Measurements from ENCODE around the gene GTF2IRD2. TPM values are rescaled to one million over a fixed set of nuclear protein-coding genes. Genes with fewer than 3 reads are reported as not detected.
"Not testable (repeated sequence)": the region's sequence is repeated elsewhere in the genome, so short reads cannot be mapped to it uniquely, and the experiment has no call there.

GTF2IRD2 gene
- total and polyA plus RNA-seq, 12 donors, result 8.8 to 30.9 (median 19.4) TPM

- H3K4me3 ChIP-seq; H3K9me3 ChIP-seq (replicated peaks in 1 of 3); intact Hi-C loops (cut with DNase I); H3K27ac ChIP-seq; H3K27me3 ChIP-seq; H3K36me3 ChIP-seq (replicated peaks in 1 of 2); H3K4me1 ChIP-seq (replicated peaks in 1 of 2): not testable (repeated sequence)
- peak; percentile 96 to 98 (median 97) for DNase-seq
- WGBS, 4 donors, result 1% methylated on average over 12 to 29 of the region's 82 CpGs; no CpG with 5 or more reads in 2 of the 4 donors
Observed at GRCh38 chr7:74788369-74789150, 62.8 kb downstream of the GTF2IRD2 start.

- H3K4me3 ChIP-seq; H3K27me3 ChIP-seq; intact Hi-C loops (cut with DNase I); H3K36me3 ChIP-seq (replicated peaks in 1 of 2); H3K9me3 ChIP-seq (replicated peaks in 1 of 3); H3K27ac ChIP-seq; H3K4me1 ChIP-seq (replicated peaks in 1 of 2): not testable (repeated sequence)
- WGBS, 4 donors, result 48 to 73% (median 70%) methylated on average over 2 to 5 of the region's 5 CpGs; no CpG with 5 or more reads in 1 of the 4 donors
- peak in 1 of 7 donors; percentile 9 for DNase-seq
Observed at GRCh38 chr7:74783595-74783994, 67.8 kb downstream of the GTF2IRD2 start.

GRCh38 chr7:74781746-74782145 lies 69.7 kb downstream of the GTF2IRD2 start:
- WGBS, 4 donors, result 81 to 100% (median 85%) methylated on average over 1 to 3 of the region's 6 CpGs; no CpG with 5 or more reads in 1 of the 4 donors
- H3K36me3 ChIP-seq (replicated peaks in 1 of 2); intact Hi-C loops (cut with DNase I); H3K4me3 ChIP-seq; H3K4me1 ChIP-seq (replicated peaks in 1 of 2); H3K27ac ChIP-seq; H3K27me3 ChIP-seq; DNase-seq; H3K9me3 ChIP-seq (replicated peaks in 1 of 3): not testable (repeated sequence)

- intact Hi-C loops (cut with DNase I); H3K4me1 ChIP-seq (replicated peaks in 1 of 2); H3K27ac ChIP-seq; H3K9me3 ChIP-seq (replicated peaks in 1 of 3); H3K36me3 ChIP-seq (replicated peaks in 1 of 2); H3K4me3 ChIP-seq; H3K27me3 ChIP-seq; DNase-seq: not testable (repeated sequence)
- 80 to 84% methylated on average over 10 to 13 of the region's 17 CpGs; no CpG with 5 or more reads in 2 of the 4 donors for WGBS, 4 donors
Observed at GRCh38 chr7:74779053-74779452, 72.4 kb downstream of the GTF2IRD2 start.

DNA sequence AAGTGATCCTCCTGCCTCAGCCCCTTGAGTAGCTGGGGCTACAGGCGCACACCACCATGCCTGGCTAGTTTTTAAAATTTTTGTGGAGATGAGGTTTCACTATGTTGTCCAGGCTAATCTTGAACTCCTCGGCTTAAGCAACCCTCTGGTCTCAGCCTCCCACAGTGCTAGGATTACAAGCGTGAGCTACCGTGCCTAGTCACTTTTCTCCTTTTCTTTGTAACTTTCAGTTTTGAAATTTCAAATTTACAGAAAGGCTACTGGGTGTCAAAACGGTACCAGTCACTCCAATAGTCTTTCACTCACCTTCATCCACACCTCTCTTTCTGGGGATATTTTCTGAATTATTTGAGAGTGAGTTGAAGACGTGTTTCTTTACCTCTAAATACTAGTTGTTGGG lies 76.3 kb downstream of the GTF2IRD2 start:
- DNase-seq; H3K4me3 ChIP-seq; H3K4me1 ChIP-seq (replicated peaks in 1 of 2); intact Hi-C loops (cut with DNase I); H3K27ac ChIP-seq; H3K9me3 ChIP-seq (replicated peaks in 1 of 3); H3K36me3 ChIP-seq (replicated peaks in 1 of 2); H3K27me3 ChIP-seq: not testable (repeated sequence)
- no CpG with 5 or more reads among the region's 6 CpGs for WGBS, 4 donors

DNA sequence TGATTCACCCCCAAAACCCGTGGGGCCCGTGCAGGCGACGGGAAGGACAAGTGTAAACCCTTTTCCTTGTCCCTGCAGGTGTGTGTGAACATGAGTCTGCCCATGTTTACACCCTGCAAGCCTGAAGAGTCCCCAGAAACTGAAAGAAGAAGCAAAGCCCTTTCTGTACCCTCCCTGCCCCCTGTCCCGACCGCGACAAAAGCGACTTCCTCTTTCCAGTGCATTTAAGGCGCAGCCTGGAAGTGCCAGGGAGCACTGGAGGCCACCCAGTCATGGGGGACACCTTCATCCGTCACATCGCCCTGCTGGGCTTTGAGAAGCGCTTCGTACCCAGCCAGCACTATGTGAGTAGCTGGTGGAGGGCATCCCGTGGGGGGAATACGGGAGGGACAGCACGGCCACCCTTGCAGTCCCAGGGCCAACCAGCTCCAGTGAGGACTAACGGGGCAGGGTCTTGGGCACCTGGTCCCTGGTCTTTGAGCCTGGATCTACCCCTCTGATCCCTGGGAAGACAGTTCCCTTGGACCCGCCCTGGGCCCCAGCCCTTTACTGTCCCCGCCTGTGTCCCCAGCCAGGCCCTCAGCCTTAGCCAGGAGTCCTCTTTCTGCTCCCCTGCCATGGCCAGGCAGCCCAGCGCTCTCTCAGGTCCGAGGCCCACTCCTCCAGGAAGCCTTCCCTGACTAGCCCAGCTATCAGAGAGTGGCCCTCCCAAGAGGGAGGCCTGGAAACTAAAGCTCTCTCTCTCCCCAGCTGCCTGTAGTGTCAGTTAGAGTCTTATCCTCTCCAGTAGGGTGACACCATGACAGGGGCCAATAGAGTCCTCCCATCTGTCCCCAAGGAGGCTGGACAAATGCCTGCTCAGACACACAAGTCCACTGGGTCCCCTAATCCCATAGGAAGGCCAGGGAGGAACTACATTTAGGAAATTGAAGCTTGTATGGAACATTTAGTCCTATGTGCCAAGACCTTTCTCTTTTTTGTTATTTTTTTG lies 77.3 kb downstream of the GTF2IRD2 start, which contains the start of gene NCF1:
TSS of gene NCF1 (plus strand) at position 252 of the 991 bp plus-strand sequence. CDS start at position 273, 21 bp downstream.
- H3K9me3 ChIP-seq (replicated peaks in 1 of 3); intact Hi-C loops (cut with DNase I); H3K4me3 ChIP-seq; H3K4me1 ChIP-seq (replicated peaks in 1 of 2); H3K36me3 ChIP-seq (replicated peaks in 1 of 2); H3K27me3 ChIP-seq; H3K27ac ChIP-seq; DNase-seq: not testable (repeated sequence)
- no CpG with 5 or more reads among the region's 21 CpGs for WGBS, 4 donors

DNA sequence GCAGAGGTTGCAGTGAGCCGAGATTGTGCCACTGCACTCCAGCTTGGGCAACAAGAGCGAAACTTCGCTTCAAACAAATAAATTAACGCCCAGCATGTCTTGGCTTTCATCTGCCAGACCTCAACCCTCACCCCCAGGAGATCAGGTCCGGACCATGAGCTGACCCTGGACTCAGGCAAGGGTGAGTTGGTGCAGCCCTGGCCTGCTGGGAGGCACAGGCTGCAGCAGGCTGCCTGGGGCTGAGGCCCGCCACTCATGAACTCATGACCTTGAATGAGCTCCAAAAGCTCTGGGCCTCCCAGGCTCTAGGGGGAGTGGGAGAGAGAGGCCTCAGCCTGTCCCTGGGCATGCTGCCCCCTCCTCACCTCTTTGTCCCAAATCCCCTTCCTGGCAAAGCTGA lies 79.3 kb downstream of the GTF2IRD2 start:
- H3K27me3 ChIP-seq; intact Hi-C loops (cut with DNase I): not testable (repeated sequence)
- 68 to 88% (median 77%) methylated on average over 3 to 6 of the region's 6 CpGs; no CpG with 5 or more reads in 1 of the 4 donors for WGBS, 4 donors

DNA sequence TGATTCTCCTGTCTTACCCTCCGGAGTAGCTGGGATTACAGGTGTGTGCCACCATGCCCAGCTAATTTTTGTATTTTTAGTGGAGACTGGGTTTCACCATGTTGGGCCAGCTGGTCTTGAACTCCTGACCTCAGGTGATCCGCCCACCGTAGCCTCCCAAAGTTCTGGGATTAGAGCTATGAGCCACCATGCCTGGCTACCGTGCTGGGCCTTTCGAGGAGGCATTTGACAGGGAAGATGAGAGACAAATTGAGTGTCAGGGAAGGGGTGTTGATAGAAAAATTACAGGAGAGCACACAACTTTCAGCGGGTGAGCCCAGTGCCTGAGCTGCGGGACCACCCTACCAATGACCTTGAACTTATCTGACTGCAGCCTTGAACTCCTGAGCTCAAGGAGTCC lies 81.3 kb downstream of the GTF2IRD2 start:
- 80 to 91% (median 80%) methylated on average over 3 to 5 of the region's 7 CpGs for WGBS, 4 donors
- H3K4me3 ChIP-seq; H3K9me3 ChIP-seq (replicated peaks in 1 of 3); H3K4me1 ChIP-seq (replicated peaks in 1 of 2); H3K36me3 ChIP-seq (replicated peaks in 1 of 2); DNase-seq; intact Hi-C loops (cut with DNase I); H3K27me3 ChIP-seq; H3K27ac ChIP-seq: not testable (repeated sequence)

More for the DNA sequence above, 79.3 kb downstream of the GTF2IRD2 start:
- H3K36me3 ChIP-seq (replicated peaks in 1 of 2); H3K4me1 ChIP-seq (replicated peaks in 1 of 2); H3K4me3 ChIP-seq; H3K27ac ChIP-seq; H3K9me3 ChIP-seq (replicated peaks in 1 of 3): not testable (repeated sequence)
- DNase-seq, result peak in 3 of 7 donors; percentile 11 to 36 (median 12)

GRCh38 chr7:74766991-74767390 lies 84.4 kb downstream of the GTF2IRD2 start:
- H3K4me3 ChIP-seq; H3K36me3 ChIP-seq (replicated peaks in 1 of 2); H3K9me3 ChIP-seq (replicated peaks in 1 of 3); H3K27ac ChIP-seq; H3K4me1 ChIP-seq (replicated peaks in 1 of 2); intact Hi-C loops (cut with DNase I); H3K27me3 ChIP-seq: not testable (repeated sequence)
- WGBS, 4 donors, result 73 to 84% (median 80%) methylated on average over 5 to 8 of the region's 10 CpGs; no CpG with 5 or more reads in 1 of the 4 donors
- peak in 2 of 7 donors; percentile 10 to 13 for DNase-seq

DNA sequence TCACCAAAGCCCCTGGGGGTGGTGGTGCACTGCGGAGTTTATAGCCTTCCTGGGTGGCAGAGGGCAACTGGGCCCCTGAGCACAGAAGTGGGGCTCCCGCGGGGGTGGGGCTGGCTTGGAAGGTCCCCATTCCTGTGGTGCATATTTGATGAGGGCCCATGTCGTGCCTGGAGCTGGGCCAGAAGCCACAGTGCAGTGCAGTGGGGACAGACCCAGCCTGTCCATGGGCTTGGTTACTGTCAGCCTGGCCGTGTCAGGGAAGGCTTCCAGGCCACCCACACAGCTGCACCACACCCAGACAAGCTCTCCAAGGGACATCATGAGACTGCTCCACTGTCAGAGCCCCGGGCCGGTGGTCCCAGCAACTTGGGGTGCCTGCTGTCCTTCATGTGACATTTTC lies 84.9 kb downstream of the GTF2IRD2 start:
- intact Hi-C loops (cut with DNase I); H3K27ac ChIP-seq; H3K27me3 ChIP-seq; H3K36me3 ChIP-seq (replicated peaks in 1 of 2); H3K4me3 ChIP-seq; DNase-seq; H3K4me1 ChIP-seq (replicated peaks in 1 of 2); H3K9me3 ChIP-seq (replicated peaks in 1 of 3): not testable (repeated sequence)
- 33% methylated on average over 1 of the region's 7 CpGs; no CpG with 5 or more reads in 3 of the 4 donors for WGBS, 4 donors

Measured in adrenal gland (tissue), 12 donors.